ENCODE measurements around the gene GLI3. TPM values are rescaled to one million over a fixed set of nuclear protein-coding genes. Genes with fewer than 3 reads are reported as not detected.

Gene GLI3
- total RNA-seq, 1 experiment from 2014 or later, result 45.0 TPM

DNA sequence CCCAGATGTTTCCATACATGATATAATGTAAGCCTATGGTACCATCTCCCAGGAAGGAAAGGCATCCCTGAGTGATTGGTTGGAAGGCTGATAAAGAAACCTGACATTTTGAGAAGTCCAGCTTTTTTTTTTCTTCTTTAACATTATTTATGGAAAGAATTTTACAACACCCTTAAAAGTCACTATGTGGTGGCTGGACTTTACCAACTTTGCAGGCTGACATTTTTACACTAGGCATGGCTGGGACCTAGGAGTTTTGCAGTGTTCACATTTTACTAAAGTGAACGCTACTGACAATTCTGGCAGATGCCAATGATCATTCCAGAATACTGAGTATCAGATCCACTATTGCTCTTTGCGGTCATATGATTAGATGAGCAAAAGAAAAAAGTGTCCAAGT, 239.9 kb downstream of the GLI3 start:
- H3K14ac ChIP-seq (ENCODE audit: insufficient read depth, low read length), result no peak overlapping the region
- H3K23me2 ChIP-seq (ENCODE audit: insufficient read length, low read depth, low read length, poor library complexity, severe bottlenecking), result no peaks in the 10 kb centered on the region
- Mint-ChIP-seq H3K27ac (no peak overlapping the region), H3K27me3 (ENCODE audit: low read depth) (no peaks in the 10 kb centered on the region), H3K4me1 (peaks cover 5 to 6% of the 10 kb centered on the region in 2 experiments; a peak in 2 of 4 replicates), H3K4me3 (no peak overlapping the region), H3K9me3 (no peaks in the 10 kb centered on the region), H3K36me3 (ENCODE audit: insufficient read depth in 1 of 3, low read depth in 3 of 3) (peaks cover 0 to 9% (median 4%) of the 10 kb centered on the region in 3 experiments; a peak in 2 of 7 replicates)
- no peak overlapping the region for H2BK15ac ChIP-seq (ENCODE audit: low read depth, low read length)
- H3K27ac ChIP-seq (ENCODE audit: insufficient read length, low read depth, low read length), result no peak overlapping the region
- WGBS (ENCODE audit: extremely low coverage, insufficient read length, low lambda C conversion rate), result no CpG with 5 or more reads among the region's 2 CpGs
- no peak overlapping the region for H3T11ph ChIP-seq (ENCODE audit: low read length)
- no peaks in the 10 kb centered on the region for H3K27me3 ChIP-seq (ENCODE audit: insufficient read depth, low read length)
- H2AFZ ChIP-seq (ENCODE audit: low read length), result no peak overlapping the region
- H2BK5ac ChIP-seq (ENCODE audit: insufficient read length, low read length), result no peak overlapping the region
- no peaks in the 10 kb centered on the region for H3K79me1 ChIP-seq (ENCODE audit: insufficient read depth, low read depth, low read length, poor library complexity, severe bottlenecking)
- DNase-seq, result no peak
- no peak overlapping the region for H3K18ac ChIP-seq (ENCODE audit: insufficient read length, low read depth, low read length)
- no peak overlapping the region for H2BK12ac ChIP-seq (ENCODE audit: insufficient read length, low read depth, low read length)
- no peak overlapping the region for H2BK120ac ChIP-seq (ENCODE audit: low read depth, low read length, poor library complexity, severe bottlenecking)
- H3K9ac ChIP-seq (ENCODE audit: extremely low read depth, insufficient read length, low read length), result no peak overlapping the region
- no peak overlapping the region for H4K91ac ChIP-seq (ENCODE audit: insufficient read length, low read depth, low read length)
- H2BK20ac ChIP-seq (ENCODE audit: low read depth, low read length, poor library complexity, severe bottlenecking), result no peak overlapping the region
- no peak overlapping the region for H3K4ac ChIP-seq (ENCODE audit: low read depth, low read length)
- no peaks in the 10 kb centered on the region for H3K9me3 ChIP-seq (ENCODE audit: control insufficient read depth, low read depth, low read length)
- no peaks in the 10 kb centered on the region for H4K20me1 ChIP-seq (ENCODE audit: control insufficient read depth, insufficient read depth, insufficient read length)
- no peak overlapping the region for H4K8ac ChIP-seq (replicated peaks; ENCODE audit: insufficient read length, low read depth, low read length)
- no peaks in the 10 kb centered on the region for H3K79me2 ChIP-seq (ENCODE audit: insufficient read depth, low read length)
- no peaks in the 10 kb centered on the region for H3K4me1 ChIP-seq (ENCODE audit: insufficient read depth, low read length)
- H3K23ac ChIP-seq (ENCODE audit: insufficient read length, low read depth, low read length), result no peak overlapping the region
- TF ChIP-seq, protein P1, sequence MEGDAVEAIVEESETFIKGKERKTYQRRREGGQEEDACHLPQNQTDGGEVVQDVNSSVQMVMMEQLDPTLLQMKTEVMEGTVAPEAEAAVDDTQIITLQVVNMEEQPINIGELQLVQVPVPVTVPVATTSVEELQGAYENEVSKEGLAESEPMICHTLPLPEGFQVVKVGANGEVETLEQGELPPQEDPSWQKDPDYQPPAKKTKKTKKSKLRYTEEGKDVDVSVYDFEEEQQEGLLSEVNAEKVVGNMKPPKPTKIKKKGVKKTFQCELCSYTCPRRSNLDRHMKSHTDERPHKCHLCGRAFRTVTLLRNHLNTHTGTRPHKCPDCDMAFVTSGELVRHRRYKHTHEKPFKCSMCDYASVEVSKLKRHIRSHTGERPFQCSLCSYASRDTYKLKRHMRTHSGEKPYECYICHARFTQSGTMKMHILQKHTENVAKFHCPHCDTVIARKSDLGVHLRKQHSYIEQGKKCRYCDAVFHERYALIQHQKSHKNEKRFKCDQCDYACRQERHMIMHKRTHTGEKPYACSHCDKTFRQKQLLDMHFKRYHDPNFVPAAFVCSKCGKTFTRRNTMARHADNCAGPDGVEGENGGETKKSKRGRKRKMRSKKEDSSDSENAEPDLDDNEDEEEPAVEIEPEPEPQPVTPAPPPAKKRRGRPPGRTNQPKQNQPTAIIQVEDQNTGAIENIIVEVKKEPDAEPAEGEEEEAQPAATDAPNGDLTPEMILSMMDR (conservative IDR thresholded peaks at IDR 0.05), result no peak
- no peak overlapping the region for H3K4me2 ChIP-seq (ENCODE audit: insufficient read depth, insufficient read length, low read length)
- H2AK5ac ChIP-seq (ENCODE audit: insufficient read length, low read length), result no peak overlapping the region
- H4K5ac ChIP-seq (ENCODE audit: insufficient read length, low read depth, low read length), result no peak overlapping the region
- no peak overlapping the region for H3K56ac ChIP-seq (ENCODE audit: insufficient read length, low read depth, low read length)
